ENCODE measurements around the gene CSNK1A1L.

Gene CSNK1A1L

GRCh38 chr13:37127691-37128241 lies 22.3 kb upstream of the CSNK1A1L start:
- Mint-ChIP-seq H3K4me3 (no peak overlapping the region), H3K27ac (no peak overlapping the region), H3K36me3 (no peaks in the 10 kb centered on the region), H3K27me3 (peaks cover 0 to 13% of the 10 kb centered on the region in 2 donors), H3K4me1 (no peaks in the 10 kb centered on the region), H3K9me3 (no peaks in the 10 kb centered on the region)
- ATAC-seq (replicated peaks) (no peak), DNase-seq (no peak)

DNA sequence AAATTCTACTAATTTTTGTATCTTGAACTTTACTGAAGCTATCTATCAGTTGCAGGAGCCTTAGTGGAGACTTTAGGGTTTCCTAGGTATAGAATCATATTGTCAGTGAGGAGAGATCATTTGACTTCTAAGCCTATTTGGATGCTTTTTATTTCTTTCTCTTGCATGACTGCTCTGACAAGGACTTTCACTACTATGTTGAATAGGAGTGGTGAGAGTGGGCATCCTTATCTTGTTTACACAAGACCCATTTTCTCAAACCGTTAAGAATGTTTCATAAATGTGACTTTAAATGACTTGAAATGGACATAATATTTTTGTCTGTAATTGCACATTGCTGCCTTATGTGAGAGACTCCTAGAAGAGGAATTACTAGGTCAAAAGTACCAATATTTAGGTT lies 17.9 kb upstream of the CSNK1A1L start:
- peaks cover 1 to 3% of the 10 kb centered on the region in 2 donors for H3K9me3 Mint-ChIP-seq
- DNase-seq: no peak
- ATAC-seq (replicated peaks): no peak
- H3K27me3 Mint-ChIP-seq: peaks cover 4 to 22% of the 10 kb centered on the region in 2 donors
- no peak overlapping the region for H3K4me3 Mint-ChIP-seq
- no peaks in the 10 kb centered on the region for H3K36me3 Mint-ChIP-seq
- H3K27ac Mint-ChIP-seq: no peak overlapping the region
- peaks cover 2 to 4% of the 10 kb centered on the region in 2 donors for H3K4me1 Mint-ChIP-seq

DNA sequence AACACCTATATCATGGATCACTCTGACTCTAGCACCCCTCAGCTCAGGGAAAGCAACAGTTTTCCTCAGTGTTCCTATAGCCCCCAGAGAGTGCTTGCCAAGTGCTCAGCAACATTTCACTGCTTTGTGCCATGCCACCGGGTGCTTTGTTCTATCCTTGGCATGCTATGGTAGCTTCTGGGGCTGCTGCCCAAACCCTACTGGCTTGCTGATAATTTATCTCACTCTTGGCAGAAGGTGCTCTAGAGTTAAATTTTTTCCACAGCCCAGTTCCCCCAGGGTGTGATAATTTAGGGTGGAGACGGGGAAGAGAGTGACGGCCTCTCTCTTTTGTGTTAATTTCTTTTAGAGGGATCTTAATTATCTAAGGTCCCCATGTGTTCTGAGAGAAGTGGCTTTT lies 12.6 kb upstream of the CSNK1A1L start:
- H3K36me3 Mint-ChIP-seq: no peaks in the 10 kb centered on the region
- H3K9me3 Mint-ChIP-seq: peaks cover 1 to 3% of the 10 kb centered on the region in 2 donors
- peaks cover 9 to 17% of the 10 kb centered on the region in 2 donors for H3K27me3 Mint-ChIP-seq

GRCh38 chr13:37114250-37114649 lies 8.8 kb upstream of the CSNK1A1L start:
- Mint-ChIP-seq H3K4me1 (no peaks in the 10 kb centered on the region), H3K9me3 (no peaks in the 10 kb centered on the region), H3K36me3 (no peaks in the 10 kb centered on the region), H3K4me3 (no peak overlapping the region), H3K27me3 (peaks cover 5 to 12% of the 10 kb centered on the region in 2 donors), H3K27ac (no peak overlapping the region)
- DNase-seq: no peak
- ATAC-seq (replicated peaks): no peak

More for the DNA sequence above, 12.6 kb upstream of the CSNK1A1L start:
- no peak overlapping the region for H3K4me3 Mint-ChIP-seq
- no peak overlapping the region for H3K27ac Mint-ChIP-seq
- DNase-seq: no peak
- peaks cover 2 to 4% of the 10 kb centered on the region in 2 donors for H3K4me1 Mint-ChIP-seq
- no peak for ATAC-seq (replicated peaks)

DNA sequence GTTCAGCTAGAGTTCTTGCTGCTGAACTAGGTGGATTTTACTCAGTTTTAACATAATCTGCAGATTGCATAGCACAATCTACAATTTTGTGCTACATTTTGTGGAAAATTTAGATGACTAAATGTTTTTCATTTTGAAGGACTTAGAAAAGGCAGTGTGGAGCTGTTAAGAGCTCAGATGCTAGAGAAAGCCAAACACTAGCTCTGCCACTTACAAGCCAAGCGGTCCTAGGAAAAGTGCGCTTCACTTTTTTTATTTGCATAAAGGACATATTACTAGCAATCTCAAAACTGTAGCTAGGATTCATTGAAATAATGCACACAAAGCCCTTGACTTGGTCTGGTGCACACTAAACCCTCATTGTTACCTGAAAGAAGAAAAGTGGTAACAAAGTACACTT lies 8.1 kb upstream of the CSNK1A1L start:
- Mint-ChIP-seq H3K4me1 (no peaks in the 10 kb centered on the region), H3K36me3 (no peaks in the 10 kb centered on the region), H3K4me3 (no peak overlapping the region), H3K27ac (no peak overlapping the region), H3K9me3 (no peaks in the 10 kb centered on the region), H3K27me3 (peaks cover 5 to 12% of the 10 kb centered on the region in 2 donors)
- ATAC-seq (replicated peaks) (no peak), DNase-seq (no peak)

DNA sequence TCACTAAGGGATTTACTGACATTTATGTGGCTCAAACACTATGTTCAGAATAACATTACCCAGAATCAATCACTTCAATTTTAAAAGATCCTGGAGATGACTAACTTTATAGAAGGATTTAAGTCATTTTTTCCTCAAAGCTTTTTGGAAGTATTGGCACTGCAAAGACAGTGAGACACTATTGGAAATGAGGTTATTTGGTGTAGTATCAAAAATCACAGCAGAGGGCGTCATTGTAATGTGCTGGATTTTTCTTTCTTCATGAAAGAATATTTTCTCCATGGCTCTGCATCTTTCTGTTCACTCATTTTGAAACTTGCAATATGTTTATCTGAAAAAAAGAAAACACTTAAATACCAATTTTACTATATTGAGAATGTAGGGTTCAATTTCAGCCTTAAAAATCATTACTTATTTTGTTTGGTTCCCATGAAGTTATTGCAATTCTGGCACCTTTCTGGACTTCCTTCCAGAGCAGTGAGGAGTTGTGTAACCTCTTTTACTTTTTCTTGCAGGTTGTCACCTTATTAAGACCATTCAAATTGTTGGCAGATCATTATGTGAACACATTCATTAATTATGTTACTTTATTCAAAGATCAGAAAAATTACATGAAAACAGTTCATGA lies 3.7 kb upstream of the CSNK1A1L start:
- H3K27ac Mint-ChIP-seq: no peak overlapping the region
- H3K9me3 Mint-ChIP-seq: no peaks in the 10 kb centered on the region
- H3K36me3 Mint-ChIP-seq: no peaks in the 10 kb centered on the region
- DNase-seq (no peak), ATAC-seq (replicated peaks) (no peak)
- peaks cover 0 to 12% of the 10 kb centered on the region in 2 donors for H3K27me3 Mint-ChIP-seq
- H3K4me3 Mint-ChIP-seq: no peak overlapping the region
- no peaks in the 10 kb centered on the region for H3K4me1 Mint-ChIP-seq

GRCh38 chr13:37107868-37108267 lies 2.4 kb upstream of the CSNK1A1L start:
- no peak overlapping the region for H3K4me3 Mint-ChIP-seq
- DNase-seq (no peak), ATAC-seq (replicated peaks) (no peak)
- no peak overlapping the region for H3K27ac Mint-ChIP-seq
- no peaks in the 10 kb centered on the region for H3K4me1 Mint-ChIP-seq
- H3K36me3 Mint-ChIP-seq: no peaks in the 10 kb centered on the region
- peaks cover 0 to 12% of the 10 kb centered on the region in 2 donors for H3K27me3 Mint-ChIP-seq
- H3K9me3 Mint-ChIP-seq: no peaks in the 10 kb centered on the region

DNA sequence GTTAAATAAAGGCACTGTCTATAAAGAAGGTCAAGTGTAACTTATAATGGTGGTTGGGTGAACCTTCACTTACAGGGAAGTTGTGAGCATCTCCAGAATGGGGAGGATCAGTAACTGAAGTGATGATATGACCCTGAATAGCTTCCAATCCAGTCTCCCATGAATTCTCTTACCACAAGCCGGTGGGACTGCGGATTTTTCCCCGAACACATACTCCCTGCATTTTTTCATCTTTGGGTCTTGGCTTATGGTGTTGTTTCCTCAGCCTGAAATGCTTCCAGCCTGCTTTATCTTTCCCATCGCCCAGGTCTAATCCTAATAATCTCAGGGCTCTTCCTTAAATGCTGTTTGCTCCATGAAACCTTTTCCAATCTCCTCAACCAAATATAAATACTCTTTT lies 2.0 kb upstream of the CSNK1A1L start:
- ATAC-seq (replicated peaks) (no peak), DNase-seq (no peak)
- H3K27me3 Mint-ChIP-seq: peaks cover 0 to 12% of the 10 kb centered on the region in 2 donors
- no peaks in the 10 kb centered on the region for H3K36me3 Mint-ChIP-seq
- H3K9me3 Mint-ChIP-seq: no peaks in the 10 kb centered on the region
- H3K4me3 Mint-ChIP-seq: no peak overlapping the region
- no peak overlapping the region for H3K27ac Mint-ChIP-seq
- H3K4me1 Mint-ChIP-seq: no peaks in the 10 kb centered on the region

GRCh38 chr13:37106642-37107041 lies 1.2 kb upstream of the CSNK1A1L start:
- no peaks in the 10 kb centered on the region for H3K36me3 Mint-ChIP-seq
- ATAC-seq (replicated peaks) (no peak), DNase-seq (no peak)
- no peak overlapping the region for H3K4me3 Mint-ChIP-seq
- H3K9me3 Mint-ChIP-seq: no peaks in the 10 kb centered on the region
- H3K27ac Mint-ChIP-seq: no peak overlapping the region
- peaks cover 0 to 12% of the 10 kb centered on the region in 2 donors for H3K27me3 Mint-ChIP-seq
- no peaks in the 10 kb centered on the region for H3K4me1 Mint-ChIP-seq

GRCh38 chr13:37102896-37103295 lies 2.6 kb downstream of the CSNK1A1L start:
- Mint-ChIP-seq H3K4me1 (no peaks in the 10 kb centered on the region), H3K9me3 (no peaks in the 10 kb centered on the region), H3K27ac (no peak overlapping the region), H3K36me3 (no peaks in the 10 kb centered on the region), H3K4me3 (no peak overlapping the region), H3K27me3 (peaks cover 5 to 12% of the 10 kb centered on the region in 2 donors)
- DNase-seq (no peak), ATAC-seq (replicated peaks) (no peak)

- no peaks in the 10 kb centered on the region for H3K9me3 Mint-ChIP-seq
- ATAC-seq (replicated peaks): no peak
- H3K27me3 Mint-ChIP-seq: peaks cover 5 to 6% of the 10 kb centered on the region in 2 donors
- no peaks in the 10 kb centered on the region for H3K36me3 Mint-ChIP-seq
- H3K4me1 Mint-ChIP-seq: peaks cover 0 to 2% of the 10 kb centered on the region in 2 donors
- H3K27ac Mint-ChIP-seq: no peak overlapping the region
- DNase-seq: no peak
- no peak overlapping the region for H3K4me3 Mint-ChIP-seq
Observed at GRCh38 chr13:37101201-37101600, 4.3 kb downstream of the CSNK1A1L start.

DNA sequence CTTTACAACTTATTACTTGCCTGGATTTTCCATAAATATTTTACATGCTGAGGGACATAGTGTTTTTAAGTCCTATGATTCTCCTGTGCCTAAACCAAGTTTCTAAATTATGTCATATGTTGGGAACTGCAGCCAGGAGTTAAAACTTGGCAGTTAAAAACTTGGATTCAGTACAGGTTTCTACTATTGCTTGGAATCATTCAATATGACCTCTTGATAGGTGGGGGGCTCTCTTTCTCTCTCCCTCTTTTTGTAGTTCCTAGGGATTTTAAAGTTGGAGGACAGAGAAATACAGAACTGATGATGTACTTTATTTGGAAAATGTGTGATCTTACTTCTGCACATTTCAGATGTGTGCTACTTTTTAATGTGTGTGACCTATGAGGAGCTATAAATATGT lies 4.7 kb downstream of the CSNK1A1L start:
- no peaks in the 10 kb centered on the region for H3K36me3 Mint-ChIP-seq
- H3K27me3 Mint-ChIP-seq: peaks cover 5 to 6% of the 10 kb centered on the region in 2 donors
- no peak for DNase-seq
- H3K4me1 Mint-ChIP-seq: peaks cover 0 to 2% of the 10 kb centered on the region in 2 donors
- no peak for ATAC-seq (replicated peaks)
- no peak overlapping the region for H3K4me3 Mint-ChIP-seq
- no peak overlapping the region for H3K27ac Mint-ChIP-seq
- H3K9me3 Mint-ChIP-seq: no peaks in the 10 kb centered on the region

DNA sequence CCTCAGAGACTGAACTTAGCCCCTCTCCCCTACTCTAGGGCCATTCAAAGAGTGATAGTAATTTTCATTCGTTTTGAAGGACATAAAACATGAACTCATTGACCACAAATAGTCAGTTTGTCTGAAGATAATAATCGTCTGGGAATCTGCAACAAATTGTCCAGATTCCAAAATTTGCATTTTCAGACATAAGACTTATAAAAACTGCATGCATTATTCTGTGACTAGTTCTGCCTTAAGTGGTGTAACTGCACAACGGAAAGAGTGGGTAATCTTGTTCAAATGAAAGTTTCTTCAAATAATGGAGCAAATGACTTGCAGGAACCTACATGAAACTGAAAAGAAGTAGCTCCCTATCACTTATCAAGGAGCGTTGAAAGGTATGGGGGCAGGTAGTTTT lies 8.4 kb downstream of the CSNK1A1L start:
- peaks cover 6 to 13% of the 10 kb centered on the region in 2 donors for H3K27me3 Mint-ChIP-seq
- H3K27ac Mint-ChIP-seq: no peak overlapping the region
- H3K36me3 Mint-ChIP-seq: no peaks in the 10 kb centered on the region
- H3K4me1 Mint-ChIP-seq: peaks cover 0 to 2% of the 10 kb centered on the region in 2 donors
- no peaks in the 10 kb centered on the region for H3K9me3 Mint-ChIP-seq
- ATAC-seq (replicated peaks) (no peak), DNase-seq (no peak)
- no peak overlapping the region for H3K4me3 Mint-ChIP-seq

GRCh38 chr13:37094840-37095239 lies 10.6 kb downstream of the CSNK1A1L start:
- Mint-ChIP-seq H3K27ac (no peak overlapping the region), H3K9me3 (no peaks in the 10 kb centered on the region), H3K4me3 (no peak overlapping the region), H3K4me1 (peaks cover 0 to 2% of the 10 kb centered on the region in 2 donors), H3K36me3 (no peaks in the 10 kb centered on the region), H3K27me3 (peaks cover 13 to 19% of the 10 kb centered on the region in 2 donors)
- DNase-seq: no peak
- no peak for ATAC-seq (replicated peaks)

- ATAC-seq (replicated peaks) (no peak), DNase-seq (no peak)
- peaks cover 0 to 2% of the 10 kb centered on the region in 2 donors for H3K4me1 Mint-ChIP-seq
- H3K27ac Mint-ChIP-seq: no peak overlapping the region
- H3K27me3 Mint-ChIP-seq: peaks cover 13 to 23% of the 10 kb centered on the region in 2 donors
- no peak overlapping the region for H3K4me3 Mint-ChIP-seq
- H3K36me3 Mint-ChIP-seq: no peaks in the 10 kb centered on the region
- no peaks in the 10 kb centered on the region for H3K9me3 Mint-ChIP-seq
Observed at GRCh38 chr13:37094099-37094498, 11.4 kb downstream of the CSNK1A1L start.

All from stimulated activated naive B cell treated with anti-CD40 and anti-IgM and Interleukin-4, amounts not matched to agents 10 μg/mL and 1 μg/mL and 100 μg/mL, for 72 hours (primary cell).